Chondrocyte (in vitro differentiated cells): ENCODE results near the gene GPC3. TPM values are rescaled to one million over a fixed set of nuclear protein-coding genes. Genes with fewer than 3 reads are reported as not detected.

Experiments
- DNase-seq: peaks from one replicate; pipeline ENCODE4 v3.0.0; 2021; ENCODE audit warnings: mixed read lengths, low spot score
- H3K27ac Mint-ChIP-seq: one replicate; pipeline ENCODE4 v1.8.0; 2021; ENCODE audit warnings: mild to moderate bottlenecking, moderate library complexity, mixed read lengths; ENCODE audit not compliant: unreplicated experiment
- H3K27me3 Mint-ChIP-seq: 2 replicates; pipeline ENCODE4 v1.8.0; 2021; ENCODE audit warnings: low read depth, mixed read lengths
- H3K36me3 Mint-ChIP-seq: 2 replicates; pipeline ENCODE4 v1.8.0; 2021; ENCODE audit warnings: low read depth, mixed read lengths
- H3K4me1 Mint-ChIP-seq: 2 replicates; pipeline ENCODE4 v1.8.0; 2021; ENCODE audit warnings: low read depth, mild to moderate bottlenecking, mixed read lengths
- H3K4me3 Mint-ChIP-seq: one replicate; pipeline ENCODE4 v1.8.0; 2021; ENCODE audit warnings: mild to moderate bottlenecking, moderate library complexity, mixed read lengths; ENCODE audit not compliant: unreplicated experiment
- H3K9me3 Mint-ChIP-seq: 2 replicates; pipeline ENCODE4 v1.8.0; 2021; ENCODE audit warnings: low read depth, mixed read lengths
- CTCF ChIP-seq: fragments of 200-600 bp; sonication (generic); IDR thresholded peaks from 2 replicates; pipeline ENCODE4 v1.5.0; 2021; ENCODE audit warnings: antibody characterized with exemption, mild to moderate bottlenecking, moderate library complexity
- total RNA-seq: library from RNA; stranded (reverse); gene quantifications from 3 replicates; pipeline ENCODE4 v1.2.1, GENCODE V29; 2021

GPC3 gene
- total RNA-seq, 1 donor from 2014 or later, result 1.9 TPM

GRCh38 chrX:133742602-133743305 lies 242.6 kb downstream of the GPC3 start:
- no peak for DNase-seq
- no peak for TF ChIP-seq CTCF
- Mint-ChIP-seq H3K4me1 (peaks cover 21% of the 10 kb centered on the region), H3K9me3 (no peaks in the 10 kb centered on the region), H3K27ac (no peak overlapping the region), H3K4me3 (no peak overlapping the region), H3K36me3 (no peaks in the 10 kb centered on the region), H3K27me3 (no peaks in the 10 kb centered on the region)

- no peak for TF ChIP-seq CTCF
- Mint-ChIP-seq H3K4me1 (peaks cover 10% of the 10 kb centered on the region), H3K27ac (no peak overlapping the region), H3K27me3 (no peaks in the 10 kb centered on the region), H3K36me3 (no peaks in the 10 kb centered on the region), H3K4me3 (no peak overlapping the region), H3K9me3 (no peaks in the 10 kb centered on the region)
- DNase-seq, result no peak
These were observed 244.1 kb downstream of the GPC3 start for GRCh38 chrX:133741303-133741702.

GRCh38 chrX:133726642-133727041 lies 258.8 kb downstream of the GPC3 start:
- no peaks in the 10 kb centered on the region for H3K36me3 Mint-ChIP-seq
- TF ChIP-seq CTCF, result no peak
- H3K4me1 Mint-ChIP-seq, result peaks cover 23% of the 10 kb centered on the region
- H3K27ac Mint-ChIP-seq, result peak overlapping the region; percentile 86
- no peak overlapping the region for H3K4me3 Mint-ChIP-seq
- no peaks in the 10 kb centered on the region for H3K27me3 Mint-ChIP-seq
- no peaks in the 10 kb centered on the region for H3K9me3 Mint-ChIP-seq
- DNase-seq, result no peak

- no peak for TF ChIP-seq CTCF
- peak overlapping the region; percentile 86 for H3K27ac Mint-ChIP-seq
- H3K4me1 Mint-ChIP-seq, result peaks cover 23% of the 10 kb centered on the region
- DNase-seq, result no peak
- H3K36me3 Mint-ChIP-seq, result no peaks in the 10 kb centered on the region
- H3K27me3 Mint-ChIP-seq, result no peaks in the 10 kb centered on the region
- H3K4me3 Mint-ChIP-seq, result no peak overlapping the region
- H3K9me3 Mint-ChIP-seq, result no peaks in the 10 kb centered on the region
These were observed 259.2 kb downstream of the GPC3 start for GRCh38 chrX:133726211-133726630.

- Mint-ChIP-seq H3K27me3 (no peaks in the 10 kb centered on the region), H3K4me3 (no peak overlapping the region), H3K4me1 (peaks cover 23% of the 10 kb centered on the region), H3K9me3 (peaks cover 2% of the 10 kb centered on the region), H3K27ac (no peak overlapping the region), H3K36me3 (no peaks in the 10 kb centered on the region)
- TF ChIP-seq CTCF, result no peak
- DNase-seq, result no peak
These were observed 261.5 kb downstream of the GPC3 start for GRCh38 chrX:133723930-133724329.
